Pulmonary artery endothelial cell (primary cell): ENCODE measurements around the gene NQO2. TPM values are rescaled to one million over a fixed set of nuclear protein-coding genes. Genes with fewer than 3 reads are reported as not detected.

Source experiments
- DNase-seq: peaks from one replicate; pipeline ENCODE4 v3.0.0-alpha.2; 2011; ENCODE audit warnings: low read depth, low spot score
- total RNA-seq: library from RNA; depleted of rRNA; stranded (reverse); fragments of >200 nt; gene quantifications from 2 replicates; pipeline ENCODE4 v1.2.3, GENCODE V29; 2014

Gene NQO2, protein sequence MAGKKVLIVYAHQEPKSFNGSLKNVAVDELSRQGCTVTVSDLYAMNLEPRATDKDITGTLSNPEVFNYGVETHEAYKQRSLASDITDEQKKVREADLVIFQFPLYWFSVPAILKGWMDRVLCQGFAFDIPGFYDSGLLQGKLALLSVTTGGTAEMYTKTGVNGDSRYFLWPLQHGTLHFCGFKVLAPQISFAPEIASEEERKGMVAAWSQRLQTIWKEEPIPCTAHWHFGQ
- total RNA-seq, result 12.0 and 26.6 TPM in 2 replicates

DNA sequence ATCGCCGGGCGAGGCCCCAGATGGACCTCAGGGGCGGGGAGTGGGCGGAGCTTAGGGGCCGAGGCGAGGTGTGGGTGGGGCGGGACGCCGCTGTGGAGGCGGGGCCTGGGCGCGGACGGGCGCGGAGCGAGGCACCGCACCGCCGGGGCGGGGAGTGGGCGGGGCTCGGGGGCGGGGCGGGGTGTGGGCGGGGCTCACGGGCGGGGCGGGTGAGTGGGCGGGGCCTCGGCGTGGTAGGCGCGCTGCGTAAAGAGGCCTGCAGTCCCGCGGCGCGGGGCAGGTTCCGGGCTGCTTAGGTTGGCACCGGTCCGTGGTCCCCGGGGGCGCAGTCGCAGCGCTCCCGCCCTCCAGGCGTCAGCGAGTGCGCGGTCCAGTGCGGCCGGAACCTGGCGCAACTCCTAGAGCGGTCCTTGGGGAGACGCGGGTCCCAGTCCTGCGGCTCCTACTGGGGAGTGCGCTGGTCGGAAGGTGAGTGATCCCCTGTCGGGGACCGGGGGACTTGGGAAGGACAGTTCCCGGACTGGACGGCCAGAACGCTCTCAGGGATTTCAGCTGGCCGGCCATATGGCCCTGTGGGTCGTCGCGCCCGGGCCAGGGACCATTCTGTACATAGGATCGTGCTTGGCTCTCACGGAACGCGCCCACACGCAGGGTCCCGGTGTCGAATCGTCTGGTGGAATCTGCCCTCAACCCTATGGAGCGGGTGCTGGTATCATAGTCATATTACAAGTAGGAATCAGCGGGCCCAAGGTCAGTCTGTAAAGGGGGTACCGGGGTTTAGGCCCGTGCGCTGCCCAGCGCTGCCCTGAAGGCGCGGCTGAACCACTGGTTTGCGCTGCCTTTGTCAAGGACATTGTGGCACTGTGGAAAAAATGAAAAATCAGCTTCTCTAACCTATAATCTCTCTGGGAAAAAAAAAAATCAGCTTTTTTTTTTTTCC, at the start of gene NQO2:
NQO2 (plus strand) TSS at position 277 of the 940 bp plus-strand sequence. CDS start 6,659 bp downstream, outside the sequence.
- no peak for DNase-seq

DNA sequence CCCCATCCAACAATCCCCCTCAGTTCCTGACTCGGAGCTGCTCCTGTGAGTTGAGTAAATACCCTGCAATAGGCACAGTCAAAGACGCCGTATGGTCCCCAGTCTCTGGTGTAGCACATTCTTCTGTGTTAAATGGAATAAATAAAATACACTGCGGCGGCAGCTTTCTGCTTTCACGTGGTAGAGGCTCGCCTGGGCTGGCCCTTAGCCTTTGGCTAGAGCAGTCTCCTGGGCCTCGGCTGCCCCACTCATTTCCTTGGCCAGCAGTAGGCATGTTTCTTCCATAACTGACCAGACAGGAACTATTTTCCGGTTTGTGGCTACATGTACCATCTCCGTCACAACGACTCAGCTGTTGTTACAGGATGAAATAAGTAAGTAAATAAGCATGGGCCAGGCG, 49.0 kb upstream of the NQO2 start:
- no peak for DNase-seq

DNA sequence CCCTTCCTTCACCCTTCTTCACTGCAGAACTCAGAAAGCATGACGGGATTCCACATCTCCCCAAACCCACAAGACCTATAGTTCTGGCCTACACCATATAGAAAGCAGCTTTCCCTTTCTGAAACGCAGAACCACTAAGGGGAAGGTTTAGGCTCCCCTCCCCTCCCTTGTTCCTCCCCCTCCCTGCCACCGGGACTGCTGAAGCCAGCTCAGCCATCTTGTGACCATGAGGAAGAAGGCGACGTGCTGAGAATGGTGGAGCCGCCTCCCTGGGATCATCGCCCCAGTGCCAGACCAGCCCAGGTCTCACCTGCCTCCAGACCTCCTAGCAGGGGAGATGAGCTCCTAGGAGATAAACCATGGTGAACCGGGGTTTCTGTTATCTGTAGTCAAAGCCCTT, 48.0 kb upstream of the NQO2 start:
- no peak for DNase-seq

DNA sequence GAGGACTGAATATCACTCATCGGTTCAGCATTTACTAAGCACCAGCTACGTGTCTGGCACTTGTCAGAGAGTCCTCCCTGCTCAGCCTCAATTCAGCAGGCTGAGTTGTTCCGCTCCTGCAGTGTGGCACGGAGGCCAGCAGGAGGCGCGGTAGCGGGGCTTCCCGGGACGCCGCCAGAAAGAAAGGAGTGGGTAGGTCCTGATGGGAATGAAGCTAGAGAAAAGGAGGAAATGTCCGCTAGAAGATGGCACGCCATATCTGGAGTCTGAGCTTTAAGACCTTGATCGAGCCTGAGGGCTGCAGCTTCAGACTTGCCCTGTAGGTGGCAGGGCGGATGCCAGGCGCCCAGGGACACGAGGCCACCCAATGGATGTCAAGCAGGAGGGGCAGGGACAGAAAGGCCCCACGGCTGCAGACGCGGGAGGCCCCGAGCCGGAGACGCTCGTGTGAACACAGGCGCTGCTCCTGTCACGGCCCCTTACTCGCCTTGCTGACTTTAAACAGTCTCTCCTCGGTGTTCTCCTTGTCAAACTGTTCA, 47.1 kb upstream of the NQO2 start:
- DNase-seq, result peak; percentile 76

DNA sequence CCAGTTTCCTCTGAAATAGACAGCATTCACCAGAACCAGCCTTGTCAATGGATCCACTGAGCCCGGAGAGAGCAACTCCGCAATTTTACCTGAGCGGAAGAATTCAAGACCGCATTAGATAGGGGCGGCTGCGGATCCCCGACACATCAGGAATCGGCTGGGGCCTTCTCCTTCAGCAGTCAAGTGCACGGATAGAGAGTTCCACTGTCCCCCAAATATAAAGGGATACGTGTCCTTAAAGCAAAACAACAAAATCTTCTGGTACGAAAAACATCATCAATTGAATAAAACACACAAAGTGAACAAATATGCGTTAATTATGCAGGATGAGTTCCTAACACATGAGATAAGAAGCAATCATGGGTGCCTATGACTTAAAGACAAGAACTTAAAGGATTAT, 46.6 kb upstream of the NQO2 start:
- DNase-seq, result no peak

DNA sequence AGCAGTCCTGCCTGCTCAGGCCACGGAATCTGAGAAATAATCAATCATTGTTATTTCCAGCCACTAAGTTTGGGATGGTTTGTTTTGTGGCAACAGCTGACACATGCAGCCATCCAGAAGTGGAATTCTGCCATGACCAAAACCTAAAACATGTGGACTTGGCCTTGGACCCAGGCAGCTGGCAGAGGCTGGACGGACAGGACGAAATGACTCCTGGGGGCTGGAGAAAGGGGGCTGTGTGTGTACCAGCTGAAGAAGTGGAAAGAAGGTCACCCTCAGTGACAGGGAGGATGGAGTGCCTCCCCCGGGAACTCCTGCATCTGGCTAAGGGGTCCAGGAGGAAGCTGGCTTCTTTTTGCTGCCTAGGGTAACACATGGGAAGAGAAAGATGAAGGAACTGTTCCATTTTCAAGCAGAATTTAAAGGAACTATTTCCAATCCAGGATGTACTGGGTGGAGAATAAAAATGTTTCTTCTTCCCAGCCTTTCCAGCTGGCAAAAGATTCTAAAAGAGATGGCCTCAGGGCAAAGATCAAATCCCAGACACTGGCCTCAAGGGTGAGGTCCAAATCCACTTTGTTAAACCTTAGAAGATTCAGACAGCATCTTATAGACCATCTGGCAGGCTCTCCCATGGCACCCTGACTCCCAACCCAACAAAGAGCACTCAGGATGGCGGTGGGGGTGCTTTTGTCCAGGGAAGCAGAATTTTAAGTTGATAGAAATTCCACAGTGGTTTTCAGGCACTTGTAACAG, 42.6 kb upstream of the NQO2 start:
- DNase-seq, result no peak

DNA sequence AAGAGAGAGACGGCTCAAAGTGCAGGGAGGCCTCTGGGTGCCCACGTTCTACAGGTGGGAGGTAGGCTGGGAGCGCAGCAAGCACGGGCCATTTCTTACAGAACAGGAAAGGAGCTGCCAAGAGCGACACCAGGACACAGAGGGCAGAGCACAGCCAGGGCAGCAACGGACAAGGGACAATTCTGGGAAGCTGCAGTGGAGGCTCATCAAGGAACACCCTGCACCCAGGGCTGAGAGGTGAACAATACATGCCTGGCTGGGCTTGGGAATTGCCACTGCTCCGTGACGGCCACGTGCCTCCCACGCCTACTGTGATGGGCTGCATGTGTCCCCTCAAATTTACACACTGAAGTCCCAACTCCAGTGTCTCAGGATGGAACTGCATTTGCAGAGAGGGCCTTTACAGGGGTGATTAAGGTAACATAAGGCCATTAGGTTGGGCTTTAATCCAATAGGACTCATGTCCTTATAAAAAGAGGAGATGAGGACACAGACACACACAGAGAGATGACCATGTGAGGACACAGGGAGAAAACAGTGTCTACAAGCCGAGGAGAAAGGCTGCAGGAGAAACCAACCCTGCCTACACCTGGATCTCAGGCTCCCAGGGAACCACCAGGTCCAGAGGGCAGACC, 41.9 kb upstream of the NQO2 start:
- DNase-seq, result no peak

DNA sequence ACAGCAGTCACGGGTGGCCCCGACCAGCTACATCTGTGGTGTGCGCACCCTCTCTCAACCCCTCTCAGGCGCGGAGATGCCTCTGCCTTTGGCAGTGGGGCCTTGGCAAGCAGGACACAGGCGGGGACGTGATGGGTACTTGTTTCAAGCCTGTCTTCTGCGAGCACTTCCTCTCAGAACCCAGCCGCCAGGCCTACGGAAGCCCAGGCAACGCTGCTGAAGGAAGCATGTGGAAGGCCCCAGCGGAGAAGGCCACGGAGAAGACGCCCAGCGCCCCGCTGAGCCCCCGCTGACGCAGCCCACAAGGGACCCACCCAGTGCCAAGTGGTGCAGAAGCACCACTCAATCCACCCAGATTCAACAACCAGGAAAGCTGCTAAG, 41.4 kb upstream of the NQO2 start:
- DNase-seq, result no peak

DNA sequence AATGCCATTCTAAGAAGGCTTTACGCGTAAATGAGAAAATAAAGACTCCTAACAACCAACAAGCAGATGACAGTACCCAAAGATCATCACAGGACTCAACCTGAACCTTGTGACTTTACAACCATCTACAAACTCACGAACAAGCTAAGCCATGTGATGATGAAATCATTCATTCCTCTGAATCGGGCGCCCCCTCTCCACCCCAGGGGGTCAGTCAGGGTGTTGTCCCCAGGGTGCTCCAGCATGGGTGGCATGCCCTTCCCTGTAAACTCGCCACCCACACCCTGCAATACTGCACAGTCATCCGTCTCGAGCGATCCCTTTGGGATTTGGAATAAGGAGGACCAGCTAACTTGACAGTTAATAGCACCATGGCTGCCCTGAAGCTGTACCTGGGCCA, 40.9 kb upstream of the NQO2 start:
- no peak for DNase-seq

DNA sequence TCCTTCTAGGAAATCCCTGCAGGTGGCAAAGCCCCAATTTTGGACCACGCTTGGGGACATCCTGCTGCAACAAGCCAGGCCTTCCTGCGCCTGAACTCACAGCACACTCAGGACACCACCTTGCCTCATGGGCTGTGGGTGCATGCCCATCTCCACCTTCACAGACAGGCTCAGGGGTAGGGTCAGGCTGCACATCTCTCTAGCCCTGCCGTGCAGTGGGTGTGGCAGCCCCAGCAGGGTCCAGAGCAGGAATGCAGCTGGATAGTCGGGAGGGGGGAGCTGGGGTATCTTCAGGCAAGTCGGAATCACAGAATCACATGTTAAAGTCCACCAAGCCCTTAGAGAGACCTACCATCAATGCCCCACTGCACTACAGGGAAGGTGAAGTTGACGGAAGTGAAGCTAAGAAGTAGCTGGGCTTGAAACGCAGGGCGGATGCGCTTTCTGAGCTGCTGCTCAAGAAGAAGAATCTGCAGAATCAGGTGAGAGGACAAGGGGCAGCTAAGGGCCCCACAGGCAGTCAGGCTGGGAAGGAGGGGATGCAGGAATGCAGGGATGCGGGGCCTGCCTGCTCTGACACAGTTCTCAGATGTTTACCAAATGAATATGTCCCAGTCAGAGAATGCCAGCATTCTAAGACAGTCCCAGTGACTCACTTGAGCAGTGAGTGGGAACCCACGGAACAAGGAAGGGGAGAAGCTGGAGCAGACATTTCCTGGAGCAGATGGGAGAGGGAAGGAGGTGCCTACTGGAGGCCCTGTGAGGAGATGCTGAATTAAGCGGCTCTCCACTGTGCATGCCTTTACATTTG, 39.6 kb upstream of the NQO2 start:
- no peak for DNase-seq

DNA sequence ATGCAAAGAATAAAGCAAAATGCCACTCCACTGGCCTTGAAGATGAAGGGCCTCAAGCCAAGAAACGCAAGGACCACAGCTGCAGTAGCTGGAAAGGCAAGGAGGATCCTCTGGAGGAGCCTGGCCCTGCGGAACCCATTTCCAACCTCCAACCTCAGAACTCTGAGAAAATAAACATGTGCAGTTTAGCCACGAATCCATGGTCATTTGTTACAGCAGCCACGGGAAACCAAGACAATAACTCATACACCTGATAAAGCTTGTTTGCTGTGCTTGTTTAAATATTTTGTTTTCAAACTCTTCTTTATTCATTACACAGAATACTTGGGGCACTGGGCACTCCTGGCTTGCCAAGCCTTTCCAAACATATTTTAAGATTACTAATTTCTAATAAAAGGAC, 38.8 kb upstream of the NQO2 start:
- DNase-seq, result no peak

DNA sequence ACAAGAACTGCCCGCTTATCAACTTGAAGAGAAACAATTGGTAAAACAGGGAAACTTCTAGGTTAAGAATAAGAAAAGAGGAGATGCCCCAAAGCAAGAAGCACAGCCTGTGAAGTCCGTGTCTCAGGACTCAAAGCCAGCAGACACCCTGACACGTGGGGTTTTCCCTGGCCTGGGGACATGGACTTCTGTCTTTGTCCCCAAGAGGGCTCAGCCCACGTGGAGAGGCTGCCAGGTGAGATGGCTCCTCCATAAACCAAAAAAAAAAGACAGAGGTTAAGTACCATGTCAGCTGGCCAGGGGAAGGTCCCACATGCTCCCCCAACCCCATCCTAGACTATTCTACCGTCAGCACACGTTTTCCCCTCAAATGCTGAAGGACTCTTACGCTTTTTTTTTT, 38.2 kb upstream of the NQO2 start:
- no peak for DNase-seq

DNA sequence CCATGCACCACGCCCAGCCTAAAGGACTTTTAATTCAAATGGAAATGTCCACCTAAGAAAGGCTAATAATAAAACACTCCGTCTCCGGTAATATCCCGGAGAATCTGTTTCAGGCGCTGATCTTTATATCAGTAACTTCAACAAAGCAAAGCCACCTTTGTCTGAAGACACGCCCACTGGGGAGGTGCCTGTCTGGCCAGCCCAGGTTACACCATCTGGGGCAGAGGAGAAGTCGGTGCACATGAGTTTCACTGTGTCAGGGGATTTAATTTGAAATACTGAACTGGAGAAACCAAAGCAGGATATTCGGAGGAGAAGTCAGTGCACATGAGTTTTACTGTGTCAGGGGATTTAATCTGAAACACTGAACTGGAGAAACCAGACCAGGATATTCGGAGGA, 37.7 kb upstream of the NQO2 start:
- no peak for DNase-seq

DNA sequence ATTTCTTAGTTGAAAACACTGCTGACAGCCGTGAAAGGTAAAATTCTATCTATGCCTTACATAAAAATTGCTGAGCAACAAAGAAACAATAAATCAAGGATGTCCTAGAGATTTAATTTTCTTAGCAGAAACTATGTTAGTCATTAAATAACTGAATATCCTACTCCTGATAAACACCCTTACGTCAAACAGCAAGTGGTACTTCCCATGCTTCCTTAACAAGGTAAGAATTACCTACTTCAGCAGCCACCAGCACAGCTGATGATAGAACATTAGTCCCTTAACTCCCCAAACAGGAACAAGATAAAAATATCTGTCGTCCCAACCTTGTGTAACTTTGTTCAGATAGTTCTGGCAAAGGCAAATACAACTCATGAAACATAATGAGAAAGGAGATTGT, 37.1 kb upstream of the NQO2 start:
- DNase-seq, result no peak

DNA sequence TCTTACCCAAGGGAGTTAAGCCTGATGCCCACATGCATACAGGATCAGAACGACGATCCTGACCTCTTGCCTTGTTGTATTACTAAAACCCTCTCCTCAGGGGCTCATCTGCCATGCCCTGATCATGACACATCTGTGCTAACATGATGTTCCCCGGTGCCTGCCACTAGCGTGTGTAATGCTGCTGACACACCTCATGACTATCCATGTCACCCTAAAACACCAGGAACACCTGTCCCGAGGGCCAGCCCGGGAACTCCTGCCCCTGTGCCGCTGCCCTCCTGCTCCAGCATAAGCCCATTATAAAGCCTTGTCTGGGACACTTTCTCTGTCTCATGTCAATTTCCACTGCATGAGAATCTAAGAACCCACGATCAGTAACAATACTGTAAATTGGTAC, 35.9 kb upstream of the NQO2 start:
- no peak for DNase-seq

DNA sequence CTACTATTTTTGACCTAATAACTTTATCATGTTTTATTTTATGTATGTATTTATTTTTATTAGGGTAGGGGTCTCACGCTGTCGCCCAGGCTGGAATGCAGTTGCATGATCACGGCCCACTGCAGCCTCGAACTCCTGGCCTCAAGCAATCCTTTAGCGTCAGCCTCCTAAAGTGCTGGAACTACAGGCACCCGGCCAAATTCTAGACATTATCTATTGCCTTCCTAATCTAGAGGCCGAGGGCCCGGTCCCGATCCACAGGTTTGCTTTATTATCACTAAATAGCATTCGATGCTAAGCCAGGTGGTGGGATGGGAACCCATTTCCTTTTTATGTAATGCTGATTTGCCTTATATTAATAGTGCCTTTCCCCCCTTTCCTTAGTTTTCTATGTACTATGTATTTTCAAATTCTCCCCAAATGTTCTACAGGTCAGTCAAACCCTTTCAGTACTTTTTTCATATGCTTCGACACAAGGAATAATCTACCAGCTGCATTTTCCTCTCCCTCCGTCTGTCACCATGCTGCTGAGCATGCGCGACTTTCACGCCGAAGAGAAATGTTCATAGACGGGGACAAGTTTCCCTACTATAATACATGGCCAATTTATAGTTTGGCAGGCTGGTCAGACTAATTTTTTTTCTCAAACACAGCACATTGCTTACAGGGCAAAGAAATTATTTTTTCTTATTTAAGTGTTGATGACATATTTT, 34.7 kb upstream of the NQO2 start:
- no peak for DNase-seq

DNA sequence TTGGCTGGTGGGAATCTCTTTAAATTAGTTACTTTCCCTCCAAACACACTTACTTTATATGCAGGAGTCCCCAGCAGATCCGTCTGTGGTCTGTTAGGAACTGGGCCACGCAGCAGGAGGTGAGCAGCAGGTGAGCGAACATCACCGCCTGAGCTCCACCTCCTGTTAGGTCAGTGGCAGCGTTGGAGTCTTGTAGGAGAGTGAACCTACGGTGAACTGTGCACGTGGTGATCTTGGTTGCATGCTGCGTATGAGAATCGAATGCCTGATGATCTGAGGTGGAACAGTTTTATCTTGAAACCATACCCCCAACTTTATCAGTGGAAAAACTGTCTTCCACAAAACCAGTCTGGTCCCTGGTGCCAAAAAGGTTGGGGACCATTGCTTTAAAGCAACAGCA, 33.3 kb upstream of the NQO2 start:
- no peak for DNase-seq

DNA sequence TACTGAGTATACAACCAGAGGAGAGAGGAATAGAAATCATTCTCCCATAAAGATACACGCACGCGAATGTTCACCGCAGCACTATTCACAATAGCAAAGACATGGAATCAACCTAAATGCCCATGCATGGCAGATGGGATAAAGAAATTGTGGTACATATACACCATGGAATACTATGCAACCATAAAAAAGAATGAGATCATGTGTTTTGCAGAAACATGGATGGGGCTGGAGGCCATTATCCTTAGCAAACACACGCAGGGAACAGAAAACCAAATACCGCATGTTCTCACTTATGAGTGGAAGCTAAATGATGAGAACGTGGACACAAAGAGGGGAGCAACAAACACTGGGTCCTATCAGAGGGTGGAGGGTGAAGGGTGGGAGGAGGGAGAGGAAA, 31.8 kb upstream of the NQO2 start:
- no peak for DNase-seq

DNA sequence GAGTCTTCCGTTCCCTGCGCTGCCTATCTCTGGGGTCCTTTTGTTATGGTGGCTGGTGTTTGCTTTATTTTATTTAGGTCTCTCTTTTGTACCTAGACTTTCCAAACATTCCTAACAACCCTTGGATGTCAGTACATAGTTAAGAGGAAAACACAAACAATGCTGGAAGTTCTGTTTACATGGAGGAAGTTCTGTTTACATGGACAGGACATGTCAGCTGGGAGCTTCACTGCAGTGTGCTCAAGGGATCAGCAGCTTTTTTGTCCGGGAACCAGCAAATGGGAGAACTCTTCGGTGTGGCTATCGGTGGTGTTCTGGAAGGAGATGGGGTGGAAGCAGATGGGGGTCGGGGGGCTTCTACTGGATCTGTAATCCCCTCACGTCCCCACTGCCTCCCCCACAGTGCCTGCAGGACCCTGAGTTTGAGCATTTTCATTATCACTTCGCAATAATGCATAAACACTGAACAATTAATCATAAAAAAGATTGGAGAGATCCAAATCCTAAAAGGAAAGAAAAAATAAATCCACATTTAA, 31.0 kb upstream of the NQO2 start:
- DNase-seq, result no peak

DNA sequence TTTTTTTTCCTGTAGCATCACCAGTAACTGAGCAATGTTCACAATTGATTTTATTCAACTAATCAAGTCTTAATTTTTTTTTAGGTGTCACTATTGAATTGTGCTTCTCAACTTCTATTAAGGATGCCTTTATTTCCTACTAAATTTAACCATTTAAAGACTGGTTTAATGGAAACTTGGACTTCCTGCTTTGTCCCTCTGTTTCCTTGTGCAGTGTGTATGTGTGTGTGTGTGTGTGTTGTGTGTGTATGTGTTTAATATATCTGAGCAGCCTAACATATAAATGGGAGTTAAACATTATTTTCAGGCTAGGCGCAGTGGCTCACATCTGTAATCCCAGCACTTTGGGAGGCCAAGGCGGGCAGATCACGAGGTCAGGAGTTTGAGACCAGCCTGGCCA, 30.1 kb upstream of the NQO2 start:
- no peak for DNase-seq
